GM06990 (cell line): ENCODE data around the gene SORL1-AS1.

ENCODE experiments used
- DNase-seq: peaks from one replicate; pipeline ENCODE4 v3.0.0-alpha.2; 2011; ENCODE audit not compliant: insufficient read length; ENCODE audit errors: extremely low read depth
- H3K27me3 ChIP-seq: replicated peaks from 2 replicates; pipeline ENCODE4 v1.6.0; 2011; ENCODE audit warnings: low read length; ENCODE audit not compliant: control insufficient read depth, insufficient read depth
- H3K36me3 ChIP-seq: 2 replicates; pipeline ENCODE4 v1.5.1; 2011; ENCODE audit warnings: low read length; ENCODE audit not compliant: control insufficient read depth, insufficient read depth
- H3K4me3 ChIP-seq: replicated peaks from 2 replicates; pipeline ENCODE4 v1.5.1; 2011; ENCODE audit warnings: low read depth, mild to moderate bottlenecking, control low read depth, low read length
- CTCF ChIP-seq: IDR thresholded peaks from 2 replicates; pipeline ENCODE4 v1.5.1; 2011; ENCODE audit warnings: low read length, control low read depth, mild to moderate bottlenecking, inconsistent platforms; ENCODE audit not compliant: insufficient read depth, poor library complexity, severe bottlenecking

The SORL1-AS1 gene

GRCh38 chr11:121394785-121395184, 58.0 kb downstream of the SORL1-AS1 start:
- no peak for DNase-seq
- no peak overlapping the region for H3K4me3 ChIP-seq
- no peaks in the 10 kb centered on the region for H3K27me3 ChIP-seq
- TF ChIP-seq CTCF: no peak
- no peaks in the 10 kb centered on the region for H3K36me3 ChIP-seq

DNA sequence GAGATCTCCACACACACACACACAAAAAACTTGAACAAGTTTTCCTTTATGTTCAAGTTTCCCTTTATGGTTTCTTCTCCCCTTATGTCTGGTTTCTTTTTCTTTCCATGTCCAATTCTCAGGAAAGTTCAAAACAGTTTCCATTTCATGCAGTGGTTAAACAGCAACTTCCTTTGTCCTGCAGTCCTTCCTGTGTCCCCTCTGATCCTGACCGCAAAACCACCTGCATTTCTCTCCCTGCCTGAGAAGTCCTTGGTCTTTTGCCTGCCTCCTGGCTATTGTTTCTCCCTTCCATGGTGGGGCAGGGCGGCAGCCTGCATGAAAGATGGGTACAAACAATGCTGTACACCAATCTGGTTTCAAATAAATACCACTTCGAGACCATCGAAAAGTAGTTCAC, 58.9 kb downstream of the SORL1-AS1 start:
- no peak for TF ChIP-seq CTCF
- Histone ChIP-seq H3K27me3 (no peaks in the 10 kb centered on the region), H3K4me3 (no peak overlapping the region), H3K36me3 (no peaks in the 10 kb centered on the region)
- DNase-seq: no peak

GRCh38 chr11:121391914-121392313, 60.9 kb downstream of the SORL1-AS1 start:
- no peak overlapping the region for H3K4me3 ChIP-seq
- TF ChIP-seq CTCF: no peak
- H3K36me3 ChIP-seq: no peaks in the 10 kb centered on the region
- DNase-seq: no peak
- no peaks in the 10 kb centered on the region for H3K27me3 ChIP-seq

DNA sequence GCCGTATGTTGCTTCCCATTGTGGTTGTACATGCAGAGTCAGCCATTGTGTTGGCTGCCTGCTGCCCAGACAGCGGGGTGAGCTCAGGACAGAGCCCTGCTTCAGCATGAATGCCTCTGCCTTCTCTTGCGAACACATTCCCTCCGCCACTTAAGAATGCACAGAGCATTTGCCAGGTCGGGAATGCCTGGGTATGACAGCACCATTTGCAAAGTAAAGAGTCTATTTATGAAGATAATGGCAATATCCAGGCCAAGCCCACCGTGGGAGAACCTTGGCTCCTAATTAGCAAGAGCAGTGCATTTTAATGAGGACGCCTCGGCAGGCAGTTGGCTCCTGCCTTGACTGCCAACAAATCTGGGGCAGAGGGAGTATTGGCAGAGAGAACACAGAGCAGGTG, 63.1 kb downstream of the SORL1-AS1 start:
- H3K36me3 ChIP-seq: no peaks in the 10 kb centered on the region
- DNase-seq: no peak
- TF ChIP-seq CTCF: no peak
- H3K27me3 ChIP-seq: no peaks in the 10 kb centered on the region
- H3K4me3 ChIP-seq: no peak overlapping the region
